GM12891 (cell line): ENCODE data around the gene OXLD1.

ENCODE experiments used
- DNase-seq: peaks from one replicate; pipeline ENCODE4 v3.0.0; 2011; ENCODE audit warnings: low spot score; ENCODE audit not compliant: insufficient read length
- FAIRE-seq: peaks from 2 replicates; lab custom pipeline; 2011; peaks lifted over from hg19 to GRCh38; lab: Jason Lieb, UNC
- PAX5 ChIP-seq: IDR thresholded peaks from 2 replicates; pipeline ENCODE4 v1.6.1; 2011; ENCODE audit warnings: low read length, moderate library complexity, mild to moderate bottlenecking; ENCODE audit not compliant: insufficient read depth, severe bottlenecking
- POLR2A ChIP-seq: IDR thresholded peaks from 2 replicates; pipeline ENCODE4 v1.6.1; 2011; ENCODE audit warnings: low read depth, low read length, control low read depth
- POLR2AphosphoS5 ChIP-seq: IDR thresholded peaks from 2 replicates; pipeline ENCODE4 v1.6.1; 2011; ENCODE audit warnings: low read depth, low read length, control low read depth
- POU2F2 ChIP-seq: IDR thresholded peaks from 2 replicates; pipeline ENCODE4 v1.6.1; 2011; ENCODE audit warnings: low read depth, mild to moderate bottlenecking, control low read depth, low read length, moderate library complexity
- SPI1 ChIP-seq: IDR thresholded peaks from 2 replicates; pipeline ENCODE4 v1.6.1; 2011; ENCODE audit warnings: low read depth, low read length, control low read depth
- TAF1 ChIP-seq: IDR thresholded peaks from 2 replicates; pipeline ENCODE4 v1.6.1; 2011; ENCODE audit warnings: low read depth, low read length, control low read depth

OXLD1 gene

GRCh38 chr17:81665205-81666091 is 957 bp downstream of the OXLD1 start:
- FAIRE-seq (peak; percentile 87), DNase-seq (peak; percentile 67)
- TF ChIP-seq SPI1 (no peak), POU2F2 (peak; percentile 45; the same call in 1 of the 2 replicates), POLR2A (peak; percentile 66; the same call in 1 of the 2 replicates), TAF1 (peak; percentile 78), PAX5 (no peak), POLR2AphosphoS5 (peak; percentile 54)

- FAIRE-seq (no peak), DNase-seq (no peak)
- TF ChIP-seq POLR2A (peak; percentile 33; the same call in 1 of the 2 replicates), POLR2AphosphoS5 (0 out of 2 replicates have a peak, but pooled peaks have one; percentile 41), POU2F2 (no peak), TAF1 (no peak), SPI1 (no peak), PAX5 (no peak)
Measured at GRCh38 chr17:81664051-81664470, 2.3 kb downstream of the OXLD1 start.

- DNase-seq (no peak), FAIRE-seq (no peak)
- TF ChIP-seq PAX5 (no peak), SPI1 (no peak), POLR2A (no peak), POU2F2 (no peak), POLR2AphosphoS5 (no peak)
Measured at GRCh38 chr17:81662002-81662401, 4.4 kb downstream of the OXLD1 start.

- FAIRE-seq (no peak), DNase-seq (no peak)
- no peak for TF ChIP-seq POU2F2
- TF ChIP-seq PAX5: no peak
- TF ChIP-seq SPI1: no peak
- no peak for TF ChIP-seq TAF1
- no peak for TF ChIP-seq POLR2AphosphoS5
- TF ChIP-seq POLR2A: no peak
Measured at GRCh38 chr17:81660441-81660840, 6.0 kb downstream of the OXLD1 start.

- DNase-seq: no peak
- TF ChIP-seq POLR2AphosphoS5: no peak
- TF ChIP-seq SPI1: peak; percentile 69
- FAIRE-seq: no peak
Measured at GRCh38 chr17:81659038-81659437, 7.4 kb downstream of the OXLD1 start.

GRCh38 chr17:81656835-81657234 is 9.6 kb downstream of the OXLD1 start:
- DNase-seq: no peak

GRCh38 chr17:81656118-81656743 is 10.2 kb downstream of the OXLD1 start, which contains the start of gene PDE6G:
PDE6G (minus strand) TSS chr17:81656542; CDS start chr17:81653305, 3,237 bp downstream.
- TF ChIP-seq PAX5: no peak
- TF ChIP-seq POU2F2: no peak
- TF ChIP-seq POLR2AphosphoS5: no peak
- TF ChIP-seq TAF1: no peak
- no peak for TF ChIP-seq SPI1
- no peak for TF ChIP-seq POLR2A
- FAIRE-seq (no peak), DNase-seq (no peak)

More at GRCh38 chr17:81656835-81657234, 9.6 kb downstream of the OXLD1 start:
- FAIRE-seq: no peak
- no peak for TF ChIP-seq POLR2A

GRCh38 chr17:81655378-81656117 is 10.9 kb downstream of the OXLD1 start:
- DNase-seq (no peak), FAIRE-seq (no peak)
- no peak for TF ChIP-seq SPI1
- no peak for TF ChIP-seq POU2F2
- TF ChIP-seq PAX5: no peak
- no peak for TF ChIP-seq TAF1
- no peak for TF ChIP-seq POLR2A
- TF ChIP-seq POLR2AphosphoS5: no peak

GRCh38 chr17:81652906-81653771 is 13.3 kb downstream of the OXLD1 start:
- DNase-seq: peak; percentile 78
- TF ChIP-seq POLR2AphosphoS5: no peak
- no peak for TF ChIP-seq PAX5
- TF ChIP-seq TAF1: no peak
- TF ChIP-seq POLR2A: no peak
- TF ChIP-seq POU2F2: no peak
- TF ChIP-seq SPI1: no peak
- peak; percentile 81 for FAIRE-seq
